Activated CD8-positive, alpha-beta T cell treated with anti-CD3 and anti-CD28 coated beads for 36 hours (primary cell): Measurements from ENCODE around the gene HRH3. TPM values are rescaled to one million over a fixed set of nuclear protein-coding genes. Genes with fewer than 3 reads are reported as not detected.

ENCODE experiments used
- ATAC-seq: fragments of 200-7000 bp; cut with Tn5 transposase; one replicate; pipeline ENCODE4 v1.10.0; 2021; ENCODE audit warnings: mild to moderate bottlenecking, moderate library complexity
- CTCF ChIA-PET: fragments of 350-600 bp; sonication (Branson Sonifier 250); formaldehyde crosslinking; loops from one replicate; lab custom pipeline; 2021; ENCODE audit warnings: antibody characterized with exemption; lab: Charles Lee
- POLR2A ChIA-PET: fragments of 350-600 bp; sonication (Branson Sonifier 250); formaldehyde crosslinking; loops from one replicate; lab custom pipeline; 2021; ENCODE audit warnings: antibody characterized with exemption; lab: Charles Lee
- DNase-seq: peaks from one replicate; pipeline ENCODE4 v3.0.0-alpha.2; 2020
- H3K27ac Mint-ChIP-seq: one replicate; pipeline ENCODE4 v1.8.0; 2021; ENCODE audit warnings: mild to moderate bottlenecking, mixed read lengths
- H3K27me3 Mint-ChIP-seq: one replicate; pipeline ENCODE4 v1.8.0; 2021; ENCODE audit warnings: mixed read lengths
- H3K36me3 Mint-ChIP-seq: one replicate; pipeline ENCODE4 v1.8.0; 2021; ENCODE audit warnings: low read depth, mixed read lengths
- H3K4me1 Mint-ChIP-seq: one replicate; pipeline ENCODE4 v1.8.0; 2021; ENCODE audit warnings: low read depth, mixed read lengths
- H3K4me3 Mint-ChIP-seq: one replicate; pipeline ENCODE4 v1.8.0; 2021; ENCODE audit warnings: mild to moderate bottlenecking, moderate library complexity, mixed read lengths
- H3K9me3 Mint-ChIP-seq: one replicate; pipeline ENCODE4 v1.8.0; 2021; ENCODE audit warnings: mixed read lengths
- CTCF ChIP-seq: fragments of 200-600 bp; IDR thresholded peaks from one replicate; pipeline ENCODE4 v1.8.0; 2022; ENCODE audit warnings: antibody characterized with exemption, mild to moderate bottlenecking
- intact Hi-C: fragments of 100-400 bp; cut with micrococcal nuclease; formaldehyde crosslinking; loops from one replicate; pipeline ENCODE4 v1.10.0; 2022
- total RNA-seq, 2 experiments: library from RNA; stranded (reverse); gene quantifications; one replicate each; pipeline ENCODE4 v1.2.3, GENCODE V29; 2021

The HRH3 gene
- not detected for total RNA-seq

- DNase-seq (no peak), ATAC-seq (peak; percentile 76)
- Mint-ChIP-seq H3K4me1 (no peaks in the 10 kb centered on the region), H3K9me3 (no peaks in the 10 kb centered on the region), H3K4me3 (no peak within 1 kb of the TSS), H3K27me3 (peaks cover 40% of the 10 kb centered on the region), H3K27ac (no peak within 1 kb of the TSS), H3K36me3 (no peaks in the 10 kb centered on the region)
- ChIA-PET CTCF (no interaction called here), POLR2A (no interaction called here)
- intact Hi-C loops: no loop called here
- no peak for TF ChIP-seq CTCF
Observed at GRCh38 chr20:62219992-62220665, at the start of gene HRH3. HRH3 (minus strand) TSS chr20:62220278; CDS start chr20:62219970, 308 bp downstream.

- ChIA-PET POLR2A (no interaction called here), CTCF (no interaction called here)
- Mint-ChIP-seq H3K27ac (no peak overlapping the region), H3K36me3 (peaks cover 15% of the 10 kb centered on the region), H3K27me3 (no peaks in the 10 kb centered on the region), H3K4me3 (no peak overlapping the region), H3K9me3 (no peaks in the 10 kb centered on the region), H3K4me1 (no peaks in the 10 kb centered on the region)
- DNase-seq (no peak), ATAC-seq (no peak)
- intact Hi-C loops: no loop called here
- no peak for TF ChIP-seq CTCF
Observed at GRCh38 chr20:62269871-62270270, 49.8 kb upstream of the HRH3 start.

GRCh38 chr20:62269378-62269777 lies 49.3 kb upstream of the HRH3 start:
- Mint-ChIP-seq H3K36me3 (peaks cover 20% of the 10 kb centered on the region), H3K9me3 (no peaks in the 10 kb centered on the region), H3K27me3 (no peaks in the 10 kb centered on the region), H3K4me3 (no peak overlapping the region), H3K4me1 (no peaks in the 10 kb centered on the region), H3K27ac (no peak overlapping the region)
- ChIA-PET CTCF (no interaction called here), POLR2A (no interaction called here)
- ATAC-seq (no peak), DNase-seq (no peak)
- intact Hi-C loops: no loop called here
- no peak for TF ChIP-seq CTCF

GRCh38 chr20:62268228-62268900 lies 48.3 kb upstream of the HRH3 start:
- CTCF ChIA-PET: no interaction called here
- DNase-seq (no peak), ATAC-seq (no peak)
- POLR2A ChIA-PET: no interaction called here
- Mint-ChIP-seq H3K27ac (no peak overlapping the region), H3K4me1 (no peaks in the 10 kb centered on the region), H3K27me3 (no peaks in the 10 kb centered on the region), H3K36me3 (peaks cover 21% of the 10 kb centered on the region), H3K4me3 (no peak overlapping the region), H3K9me3 (no peaks in the 10 kb centered on the region)
- intact Hi-C loops: no loop called here
- TF ChIP-seq CTCF: no peak

GRCh38 chr20:62267543-62267942 lies 47.5 kb upstream of the HRH3 start:
- ATAC-seq (no peak), DNase-seq (no peak)
- TF ChIP-seq CTCF: no peak
- Mint-ChIP-seq H3K4me3 (no peak overlapping the region), H3K4me1 (no peaks in the 10 kb centered on the region), H3K9me3 (no peaks in the 10 kb centered on the region), H3K36me3 (peaks cover 21% of the 10 kb centered on the region), H3K27me3 (no peaks in the 10 kb centered on the region), H3K27ac (no peak overlapping the region)
- ChIA-PET CTCF (no interaction called here), POLR2A (no interaction called here)
- intact Hi-C loops: no loop called here
